K562 (cell line): ENCODE results near the gene LRP1B. TPM values are rescaled to one million over a fixed set of nuclear protein-coding genes. Genes with fewer than 3 reads are reported as not detected.

Experiments
- ATAC-seq: fragments of 200-7000 bp; cut with Tn5 transposase; 3 replicates; pipeline ENCODE4 v1.9.1; 2020; ENCODE audit warnings: moderate library complexity
- BruUV-seq: library from RNA; stranded (reverse); fragments of 400-500 nt; replicated peaks from 2 replicates; lab custom pipeline; 2021; lab: Mats Ljungman, UMichigan
- CTCF ChIA-PET: fragments of 300-600 bp; formaldehyde crosslinking; extraction: SDS; loops from one replicate; lab custom pipeline; 2021; ENCODE audit warnings: low intra/inter-chr PET ratio; lab: Yijun Ruan, JAX
- POLR2A ChIA-PET: fragments of 300-600, 350-650 bp; sonication (Branson Sonifier 250); formaldehyde crosslinking; extraction: SDS; loops from one replicate; lab custom pipeline; 2021; ENCODE audit warnings: antibody characterized with exemption, inconsistent platforms; lab: Yijun Ruan, JAX
- DNase-seq, 4 experiments: peaks; one replicate each; pipeline versions ENCODE4 v3.0.0 to v3.0.0-alpha.2; 2011 to 2018; ENCODE audit warnings: low spot score in 3 of 4, mixed read lengths in 3 of 4; ENCODE audit errors: extremely low read depth in 1 of 4
- FAIRE-seq: peaks from 2 replicates; lab custom pipeline; 2011; peaks lifted over from hg19 to GRCh38; lab: Jason Lieb, UNC
- H2AFZ ChIP-seq: 2 replicates; pipeline ENCODE4 v1.6.0; 2011; ENCODE audit warnings: low read depth, low read length, control low read depth, inconsistent platforms
- H3K27ac ChIP-seq: fragments of 200-600 bp; 3 replicates; pipeline ENCODE4 v1.8.0; 2011; ENCODE audit warnings: low read depth, mild to moderate bottlenecking, control low read depth, inconsistent platforms, low read length, moderate library complexity, mixed read lengths; ENCODE audit errors: extremely low read depth
- H3K27me3 ChIP-seq, 2 experiments: fragments of 300-600 bp in 1 of 2; 2 replicates in 1 of 2; 3 replicates in 1 of 2; pipeline versions ENCODE4 v1.6.0 to v1.8.0; 2011; ENCODE audit warnings: inconsistent platforms in 2 of 2, low read length in 2 of 2, mild to moderate bottlenecking in 1 of 2, mixed read lengths in 1 of 2, moderate library complexity in 1 of 2; ENCODE audit not compliant: control insufficient read depth in 2 of 2, insufficient read depth in 2 of 2
- H3K36me3 ChIP-seq: fragments of 300-600 bp; 3 replicates; pipeline ENCODE4 v1.8.0; 2011; ENCODE audit warnings: mild to moderate bottlenecking, low read length, inconsistent platforms; ENCODE audit not compliant: control insufficient read depth, insufficient read depth
- H3K4me1 ChIP-seq, 2 experiments: fragments of 200-600 bp in 1 of 2; replicated peaks in 1 of 2; 2 replicates in 1 of 2; 3 replicates in 1 of 2; pipeline versions ENCODE4 v1.5.1 to v1.8.0; 2011; ENCODE audit warnings: inconsistent platforms in 2 of 2, low read length in 2 of 2, mild to moderate bottlenecking in 1 of 2, mixed read lengths in 1 of 2, moderate library complexity in 1 of 2; ENCODE audit not compliant: control insufficient read depth in 2 of 2, insufficient read depth in 2 of 2
- H3K4me2 ChIP-seq: 2 replicates; pipeline ENCODE4 v1.6.1; 2011; ENCODE audit warnings: low read length, control low read depth, inconsistent platforms, mixed read lengths; ENCODE audit not compliant: insufficient read depth
- H3K4me3 ChIP-seq: fragments of 200-600 bp; sonication (generic), shearing (Covaris generic); 2 replicates; pipeline ENCODE4 v1.5.1; 2016; ENCODE audit warnings: control low read depth, inconsistent platforms
- H3K79me2 ChIP-seq: fragments of 200-600 bp; 3 replicates; pipeline ENCODE4 v1.8.0; 2011; ENCODE audit warnings: low read length, inconsistent platforms; ENCODE audit not compliant: control insufficient read depth, insufficient read depth
- H3K9ac ChIP-seq, 2 experiments: 2 replicates each; pipeline versions ENCODE4 v1.6.0 to v1.6.1; 2011; ENCODE audit warnings: low read depth in 2 of 2, low read length in 2 of 2, control low read depth in 1 of 2, inconsistent platforms in 1 of 2, mild to moderate bottlenecking in 1 of 2, mixed read lengths in 1 of 2; ENCODE audit not compliant: insufficient read depth in 1 of 2
- H3K9me1 ChIP-seq: one replicate; pipeline ENCODE4 v1.6.0; 2011; ENCODE audit warnings: inconsistent platforms, mild to moderate bottlenecking, low read length, moderate library complexity; ENCODE audit not compliant: control insufficient read depth, insufficient read depth
- H3K9me3 ChIP-seq: replicated peaks from 2 replicates; pipeline ENCODE4 v1.5.1; 2011; ENCODE audit warnings: low read depth, low read length, inconsistent platforms; ENCODE audit not compliant: control insufficient read depth, insufficient read depth
- H4K20me1 ChIP-seq: replicated peaks from 2 replicates; pipeline ENCODE4 v1.6.1; 2011; ENCODE audit warnings: low read length, inconsistent platforms, mixed read lengths; ENCODE audit not compliant: control insufficient read depth, insufficient read depth
- ARID1B ChIP-seq: fragments of 450-650 bp; IDR thresholded peaks from 2 replicates; pipeline ENCODE4 v1.6.1; 2016; ENCODE audit warnings: antibody characterized with exemption, mild to moderate bottlenecking, inconsistent platforms
- HDAC1 ChIP-seq, 2 experiments: fragments of 450-650 bp; IDR thresholded peaks; 2 replicates each; pipeline ENCODE4 v1.6.1; 2016 to 2017; ENCODE audit warnings: inconsistent platforms in 1 of 2, mild to moderate bottlenecking in 1 of 2, moderate library complexity in 1 of 2
- ID3 ChIP-seq, 2 experiments: fragments of 250-450 bp in 1 of 2; fragments of 450-650 bp in 1 of 2; sonication (Bioruptor Pico) in 1 of 2; IDR thresholded peaks; 2 replicates each; pipeline versions ENCODE4 v1.6.1 to v1.8.0; 2016 to 2021; ENCODE audit warnings: mild to moderate bottlenecking in 2 of 2, moderate library complexity in 2 of 2, missing compliant biosample characterization in 1 of 2, missing genetic modification characterization in 1 of 2
- LARP7 ChIP-seq: fragments of 450-650 bp; IDR thresholded peaks from 2 replicates; pipeline ENCODE4 v1.6.1; 2016
- MEF2D ChIP-seq: conservative IDR thresholded peaks from 2 replicates; pipeline ENCODE4 v1.6.1; 2016; ENCODE audit warnings: low read depth, missing genetic modification characterization, missing compliant biosample characterization
- MTA2 ChIP-seq: fragments of 450-650 bp; IDR thresholded peaks from 2 replicates; pipeline ENCODE4 v1.6.1; 2016; ENCODE audit warnings: low read depth
- MYBL2 ChIP-seq, 2 experiments: fragments of 450-650 bp in 1 of 2; sonication (generic) in 1 of 2; formaldehyde crosslinking in 1 of 2; IDR thresholded peaks; 2 replicates each; pipeline versions ENCODE4 v1.6.1 to v1.8.1; 2017 to 2022; ENCODE audit warnings: borderline replicate concordance in 1 of 2, inconsistent platforms in 1 of 2, low read depth in 1 of 2, mild to moderate bottlenecking in 1 of 2, missing genetic modification reagents in 1 of 2, moderate library complexity in 1 of 2
- NEUROD1 ChIP-seq: fragments of 150-350 bp; IDR thresholded peaks from 2 replicates; pipeline ENCODE4 v1.6.1; 2014; ENCODE audit warnings: borderline replicate concordance, low read length, low read depth; ENCODE audit not compliant: partially characterized antibody
- NFATC3 ChIP-seq: fragments of 450-650 bp; IDR thresholded peaks from 2 replicates; pipeline ENCODE4 v1.6.1; 2017; ENCODE audit warnings: mild to moderate bottlenecking
- SAFB ChIP-seq: fragments of 200-400 bp; formaldehyde crosslinking; IDR thresholded peaks from 2 replicates; pipeline ENCODE4 v1.6.1; 2017; ENCODE audit warnings: low read depth, low read length, borderline replicate concordance
- SIRT6 ChIP-seq: IDR thresholded peaks from one replicate; pipeline ENCODE4 v1.6.1; 2012; ENCODE audit warnings: low read depth, mild to moderate bottlenecking, control low read depth, inconsistent platforms, low read length, moderate library complexity
- SIX5 ChIP-seq, 2 experiments: IDR thresholded peaks; 2 replicates each; pipeline ENCODE4 v1.6.1; 2011; ENCODE audit warnings: low read length in 2 of 2, borderline replicate concordance in 1 of 2, low read depth in 1 of 2, mild to moderate bottlenecking in 1 of 2, moderate library complexity in 1 of 2; ENCODE audit not compliant: insufficient read depth in 1 of 2
- SRSF1 ChIP-seq: fragments of 200-400 bp; formaldehyde crosslinking; IDR thresholded peaks from 2 replicates; pipeline ENCODE4 v1.6.1; 2017; ENCODE audit warnings: mild to moderate bottlenecking, low read depth, low read length, moderate library complexity
- SRSF3 ChIP-seq: fragments of 200-400 bp; formaldehyde crosslinking; IDR thresholded peaks from 2 replicates; pipeline ENCODE4 v1.6.1; 2016; ENCODE audit warnings: mild to moderate bottlenecking, low read length, moderate library complexity; ENCODE audit not compliant: insufficient read depth
- YY1 ChIP-seq, 3 experiments: IDR thresholded peaks; 2 replicates each; pipeline ENCODE4 v1.6.1; 2011; ENCODE audit warnings: low read length in 2 of 3, mild to moderate bottlenecking in 2 of 3, moderate library complexity in 2 of 3, borderline replicate concordance in 1 of 3, control low read depth in 1 of 3, low read depth in 1 of 3; ENCODE audit not compliant: insufficient read depth in 3 of 3, insufficient replicate concordance in 2 of 3, control insufficient read depth in 1 of 3, insufficient read length in 1 of 3; ENCODE audit errors: extremely low read depth in 1 of 3
- ZNF121 ChIP-seq: sonication (generic); formaldehyde crosslinking; conservative IDR thresholded peaks from 2 replicates; pipeline ENCODE4 v1.8.0; 2022; ENCODE audit warnings: missing genetic modification reagents
- ZNF444 ChIP-seq: fragments of 250-450 bp; sonication (Bioruptor Pico); IDR thresholded peaks from 2 replicates; pipeline ENCODE4 v1.4.0; 2020; ENCODE audit warnings: mild to moderate bottlenecking, moderate library complexity
- WGBS: fragments of 100-300 bp; shearing (Covaris generic); methylation state at CpG from one replicate; pipeline ENCODE4 v1.1.6; 2016; ENCODE audit warnings: low coverage, mixed read lengths; ENCODE audit not compliant: insufficient coverage; ENCODE audit errors: missing lambda C conversion rate; 5-methylcytosine and 5-hydroxymethylcytosine counted together
- in situ Hi-C: fragments of 300-500 bp; cut with MboI; formaldehyde crosslinking; loops from 4 replicates; pipeline ENCODE4 v1.15.0; 2018; ENCODE audit warnings: inconsistent platforms, mixed read lengths
- intact Hi-C: fragments of 100-400 bp; cut with micrococcal nuclease; formaldehyde crosslinking; loops from 2 replicates; pipeline ENCODE4 v1.14.2; 2022
- polyA plus RNA-seq, 8 experiments: library from polyadenylated mRNA; depleted of rRNA in 4 of 8; stranded (reverse) in 5 of 8; unstranded in 3 of 8; fragments of >200 nt; fragmentation: Nextera tagmentation in 2 of 8; fragmentation: Illumina TruSeq in 1 of 8; extraction: Ambion mirVana in 2 of 8; extraction: Trizol in 1 of 8; gene quantifications; 2 replicates each; pipeline versions ENCODE4 v1.2.1 to v1.2.3, GENCODE V29; 2011 to 2014; ENCODE audit warnings: inconsistent platforms in 1 of 8, missing spikeins in 1 of 8
- total RNA-seq, 7 experiments: library from RNA; depleted of rRNA in 6 of 7; stranded (reverse); fragments of >200 nt in 6 of 7; fragmentation: Illumina TruSeq in 2 of 7; extraction: Trizol in 2 of 7; gene quantifications; 2 replicates each; pipeline versions ENCODE4 v1.2.1 to v1.2.3, GENCODE V29; 2011 to 2021; ENCODE audit warnings: low replicate concordance in 1 of 7
- TF ChIP-seq, protein P1 (sequence below): fragments of 450-650 bp; formaldehyde crosslinking; IDR thresholded peaks from 2 replicates; pipeline ENCODE4 v1.4.0; 2020; ENCODE audit warnings: mild to moderate bottlenecking, moderate library complexity

LRP1B gene
- total and polyA plus RNA-seq, 9 of the 15 experiments (the other 6 are each of a cell fraction or from before 2014, with no cell fraction given), result not detected

DNA sequence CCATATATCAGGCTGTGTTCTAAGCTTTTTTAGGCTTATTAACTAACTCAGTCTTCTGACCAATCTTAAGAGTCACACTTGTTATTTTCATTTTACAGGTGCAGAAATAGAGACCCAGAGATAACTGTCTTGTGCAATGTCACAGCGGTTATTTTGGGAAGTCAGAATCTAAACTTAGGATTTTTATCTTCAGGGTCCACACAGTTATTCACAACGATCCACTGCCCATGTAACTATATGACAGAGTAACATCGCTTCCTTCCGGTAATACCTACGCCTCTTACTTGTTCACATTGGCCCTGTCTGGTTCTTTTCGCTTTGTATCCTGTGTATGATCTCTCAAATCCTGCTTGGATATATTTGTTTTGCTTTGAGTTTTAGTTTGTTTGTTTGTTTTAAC lies 631.7 kb downstream of the LRP1B start:
- in situ Hi-C loops (no loop called here), intact Hi-C loops (no loop called here)
- Histone ChIP-seq H3K9me1 (no peaks in the 10 kb centered on the region), H3K36me3 (no peaks in the 10 kb centered on the region), H3K4me2 (no peak overlapping the region), H3K4me1 (no peaks in the 10 kb centered on the region), H3K27me3 (no peaks in the 10 kb centered on the region), H3K79me2 (no peaks in the 10 kb centered on the region), H3K9me3 (no peaks in the 10 kb centered on the region), H4K20me1 (no peaks in the 10 kb centered on the region), H3K9ac (no peak overlapping the region), H2AFZ (no peak overlapping the region), H3K27ac (no peak overlapping the region), H3K4me3 (no peak overlapping the region)
- ChIA-PET POLR2A (no interaction called here), CTCF (no interaction called here)
- FAIRE-seq (no peak), DNase-seq (no peak), ATAC-seq (no peak)
- WGBS, result 4% methylated on average over 6 of the region's 6 CpGs
- BruUV-seq, result no TSS peak
- TF ChIP-seq HDAC1 (IDR thresholded peaks at IDR 0.05) (no peak), SAFB (no peak), LARP7 (no peak), SRSF1 (no peak), ID3 (CRISPR knock-in tag; IDR thresholded peaks at IDR 0.05) (no peak), ID3 (tag; IDR thresholded peaks at IDR 0.05) (no peak), SIX5 (IDR thresholded peaks at IDR 0.05; ENCODE audit: borderline replicate concordance in 1 of 2, insufficient read depth in 1 of 2, low read depth in 1 of 2, low read length in 2 of 2) (no peak), ZNF121 (no peak), MTA2 (no peak), ZNF444 (CRISPR knock-in tag) (no peak), ARID1B (no peak), SRSF3 (no peak), MYBL2 (IDR thresholded peaks at IDR 0.05; ENCODE audit: low read depth) (no peak), MYBL2 (CRISPR knock-in tag; IDR thresholded peaks at IDR 0.05; ENCODE audit: borderline replicate concordance) (no peak), NFATC3 (no peak), YY1 (IDR thresholded peaks at IDR 0.05; ENCODE audit: borderline replicate concordance in 1 of 3, control insufficient read depth in 1 of 3, extremely low read depth in 1 of 3, insufficient read depth in 3 of 3, insufficient read length in 1 of 3, insufficient replicate concordance in 2 of 3, low read depth in 1 of 3, low read length in 2 of 3) (no peak), NEUROD1 (no peak), SIRT6 (no peak), MEF2D (tag) (no peak)
- TF ChIP-seq, protein P1, sequence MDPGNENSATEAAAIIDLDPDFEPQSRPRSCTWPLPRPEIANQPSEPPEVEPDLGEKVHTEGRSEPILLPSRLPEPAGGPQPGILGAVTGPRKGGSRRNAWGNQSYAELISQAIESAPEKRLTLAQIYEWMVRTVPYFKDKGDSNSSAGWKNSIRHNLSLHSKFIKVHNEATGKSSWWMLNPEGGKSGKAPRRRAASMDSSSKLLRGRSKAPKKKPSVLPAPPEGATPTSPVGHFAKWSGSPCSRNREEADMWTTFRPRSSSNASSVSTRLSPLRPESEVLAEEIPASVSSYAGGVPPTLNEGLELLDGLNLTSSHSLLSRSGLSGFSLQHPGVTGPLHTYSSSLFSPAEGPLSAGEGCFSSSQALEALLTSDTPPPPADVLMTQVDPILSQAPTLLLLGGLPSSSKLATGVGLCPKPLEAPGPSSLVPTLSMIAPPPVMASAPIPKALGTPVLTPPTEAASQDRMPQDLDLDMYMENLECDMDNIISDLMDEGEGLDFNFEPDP (CRISPR knock-in tag), result no peak
